Fibroblast of pulmonary artery (primary cell): ENCODE data around the gene PTPRN2.

Experiments used
- DNase-seq: peaks from one replicate; pipeline ENCODE4 v3.0.0-alpha.2; 2010; ENCODE audit warnings: low read depth
- H3K4me3 ChIP-seq: replicated peaks from 2 replicates; pipeline ENCODE4 v1.5.1; 2011; ENCODE audit warnings: low read depth, mild to moderate bottlenecking, control low read depth, low read length, moderate library complexity
- TF ChIP-seq, protein P1 (sequence below): IDR thresholded peaks from 2 replicates; pipeline ENCODE4 v1.5.1; 2011; ENCODE audit warnings: mild to moderate bottlenecking, control low read depth, low read length, inconsistent platforms; ENCODE audit errors: missing control alignments

Gene PTPRN2

DNA sequence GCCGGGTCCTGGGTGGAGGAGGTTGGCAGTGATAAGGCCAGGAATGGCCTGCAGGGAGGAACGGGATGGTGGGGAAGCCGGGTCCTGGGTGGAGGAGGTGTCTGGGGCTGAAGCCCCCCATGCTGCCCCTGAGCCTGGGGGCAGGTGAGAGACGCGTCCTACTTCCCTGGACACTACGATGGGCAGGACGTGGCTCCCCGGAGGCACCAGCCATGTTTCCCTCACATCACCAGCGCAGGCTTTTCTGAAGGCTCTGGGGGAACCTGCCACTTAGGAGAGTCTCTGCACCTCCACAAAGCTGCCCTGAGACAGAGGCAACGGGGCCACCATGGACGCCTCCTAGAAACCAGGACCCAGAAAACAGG lies 926.0 kb downstream of the PTPRN2 start:
- no peak overlapping the region for H3K4me3 ChIP-seq
- TF ChIP-seq, protein P1, sequence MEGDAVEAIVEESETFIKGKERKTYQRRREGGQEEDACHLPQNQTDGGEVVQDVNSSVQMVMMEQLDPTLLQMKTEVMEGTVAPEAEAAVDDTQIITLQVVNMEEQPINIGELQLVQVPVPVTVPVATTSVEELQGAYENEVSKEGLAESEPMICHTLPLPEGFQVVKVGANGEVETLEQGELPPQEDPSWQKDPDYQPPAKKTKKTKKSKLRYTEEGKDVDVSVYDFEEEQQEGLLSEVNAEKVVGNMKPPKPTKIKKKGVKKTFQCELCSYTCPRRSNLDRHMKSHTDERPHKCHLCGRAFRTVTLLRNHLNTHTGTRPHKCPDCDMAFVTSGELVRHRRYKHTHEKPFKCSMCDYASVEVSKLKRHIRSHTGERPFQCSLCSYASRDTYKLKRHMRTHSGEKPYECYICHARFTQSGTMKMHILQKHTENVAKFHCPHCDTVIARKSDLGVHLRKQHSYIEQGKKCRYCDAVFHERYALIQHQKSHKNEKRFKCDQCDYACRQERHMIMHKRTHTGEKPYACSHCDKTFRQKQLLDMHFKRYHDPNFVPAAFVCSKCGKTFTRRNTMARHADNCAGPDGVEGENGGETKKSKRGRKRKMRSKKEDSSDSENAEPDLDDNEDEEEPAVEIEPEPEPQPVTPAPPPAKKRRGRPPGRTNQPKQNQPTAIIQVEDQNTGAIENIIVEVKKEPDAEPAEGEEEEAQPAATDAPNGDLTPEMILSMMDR = no peak
- DNase-seq = no peak

GRCh38 chr7:157660971-157661610 lies 926.5 kb downstream of the PTPRN2 start:
- H3K4me3 ChIP-seq = no peak overlapping the region
- no peak for DNase-seq
- TF ChIP-seq, protein P1 = no peak

DNA sequence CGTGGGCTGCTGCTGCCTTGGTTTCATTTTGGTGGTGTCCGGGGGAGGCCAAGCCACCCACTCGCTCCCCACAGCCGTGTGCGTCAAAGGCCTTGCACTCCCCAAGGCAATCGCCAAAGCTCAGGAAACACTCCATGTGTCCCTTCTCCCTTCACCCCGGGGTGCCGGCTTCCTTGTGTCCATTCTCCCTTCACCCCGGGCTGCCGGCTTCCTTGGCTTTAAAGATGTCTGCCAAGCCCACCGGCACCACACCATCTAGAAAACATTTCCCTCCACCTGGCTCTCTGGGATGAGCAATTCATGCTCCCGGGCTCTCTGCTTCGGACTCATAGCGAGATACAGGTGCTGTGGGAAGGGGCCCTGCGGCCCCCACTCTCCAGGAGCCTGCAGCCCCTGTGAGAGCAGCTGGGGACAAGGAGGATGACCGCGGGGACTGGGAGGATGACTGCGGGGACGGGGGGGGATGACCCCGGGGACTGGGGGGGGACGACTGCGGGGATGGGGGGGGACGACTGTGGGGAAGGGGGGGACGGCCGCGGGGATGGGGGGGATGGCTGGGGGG lies 928.7 kb downstream of the PTPRN2 start:
- TF ChIP-seq, protein P1 = no peak
- DNase-seq = no peak
- no peak overlapping the region for H3K4me3 ChIP-seq

DNA sequence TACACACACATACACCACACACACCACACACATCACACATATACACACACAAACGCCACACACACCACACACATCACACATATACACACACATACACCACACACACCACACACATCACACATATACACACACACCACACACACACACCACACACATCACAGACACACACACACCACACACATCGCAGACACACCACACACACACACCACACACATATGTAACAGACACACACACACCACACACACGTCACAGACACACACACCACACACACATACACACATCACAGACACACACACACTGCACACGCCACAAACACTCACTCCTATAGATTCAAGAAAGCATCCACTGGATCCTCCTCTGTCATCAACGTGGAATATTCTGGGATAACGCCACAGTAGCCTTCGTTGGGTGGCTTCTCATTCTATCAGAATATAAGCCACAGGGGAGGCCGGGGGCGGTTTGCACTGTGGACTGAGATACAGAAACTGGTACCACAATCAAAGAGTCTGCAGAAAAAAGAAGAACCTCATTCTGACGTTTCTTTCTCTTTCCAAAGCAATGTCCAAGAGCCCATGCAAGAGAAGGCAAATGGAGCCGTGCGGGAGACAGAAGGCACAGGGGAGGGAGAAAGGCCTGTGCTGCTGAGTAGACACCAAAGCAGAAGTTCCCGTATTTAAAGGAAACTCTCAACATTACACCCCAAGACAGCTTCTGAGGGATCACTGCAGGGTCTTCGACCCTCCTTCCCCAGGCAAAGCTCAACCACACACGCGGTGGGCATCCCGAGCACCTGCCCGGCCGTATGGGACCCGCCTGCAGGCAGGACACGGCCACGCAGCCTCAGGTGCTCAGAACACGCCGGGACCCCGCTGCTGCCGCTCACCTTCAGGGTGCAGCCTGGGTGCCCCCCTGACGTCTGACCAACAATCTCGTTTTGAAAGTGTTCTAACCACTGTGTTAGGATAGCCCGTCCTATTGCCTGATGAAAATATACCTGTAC lies 929.6 kb downstream of the PTPRN2 start:
- H3K4me3 ChIP-seq = no peak overlapping the region
- DNase-seq = no peak
- TF ChIP-seq, protein P1 = no peak

DNA sequence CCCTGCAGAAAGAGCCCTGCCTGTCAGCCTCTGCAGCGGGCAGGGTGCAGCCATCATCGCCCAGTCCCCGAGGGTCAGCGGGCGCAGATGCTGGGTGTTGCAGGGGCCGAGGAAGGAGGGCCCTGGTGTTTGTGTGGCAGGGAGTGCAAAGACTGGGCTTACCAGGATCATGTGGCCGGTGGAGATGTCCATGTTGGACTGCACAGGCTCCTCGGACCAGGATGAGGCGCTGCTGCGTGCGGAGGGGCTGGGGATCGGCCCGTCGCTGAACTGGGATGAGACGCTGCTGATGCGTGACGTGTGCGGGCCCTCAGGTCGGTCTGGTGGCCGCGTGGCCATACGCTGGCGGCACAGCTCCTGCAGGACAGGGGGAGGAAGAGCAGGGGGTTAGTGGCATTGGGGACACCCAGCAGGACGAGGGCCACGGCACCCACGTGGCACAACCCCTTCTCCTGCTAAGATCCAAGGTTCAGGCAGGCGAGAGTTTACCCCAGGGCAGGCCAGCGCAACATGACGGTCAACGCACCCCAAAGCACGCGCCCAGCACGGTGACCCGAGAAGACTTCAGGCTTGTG lies 931.3 kb downstream of the PTPRN2 start:
- DNase-seq = no peak
- TF ChIP-seq, protein P1 = no peak
- H3K4me3 ChIP-seq = no peak overlapping the region

GRCh38 chr7:157654350-157654749 lies 933.3 kb downstream of the PTPRN2 start:
- TF ChIP-seq, protein P1 = no peak
- DNase-seq = no peak
- no peak overlapping the region for H3K4me3 ChIP-seq
